Erythroblast (primary cell): ENCODE measurements around the gene METTL1.
A peak's percentile ranks its signal among the peaks of the same experiment; 100 is the strongest.

Experiments used
- GATA1 ChIP-seq: IDR thresholded peaks from 2 replicates; pipeline ENCODE4 v1.6.1; 2011; ENCODE audit warnings: low read depth, mild to moderate bottlenecking, control low read depth, low read length, moderate library complexity
- POLR2A ChIP-seq: IDR thresholded peaks from 2 replicates; pipeline ENCODE4 v1.6.1; 2011; ENCODE audit warnings: mild to moderate bottlenecking, low read length

- TF ChIP-seq GATA1 (no peak), POLR2A (peak; percentile 29)
Measured at GRCh38 chr12:57752668-57753000, 19.3 kb downstream of the METTL1 start.
